Right forelimb (tissue), 1 donor: ENCODE data around the gene ARAP2.
A peak's percentile ranks its signal among the peaks of the same experiment; 100 is the strongest.

Experiments
- DNase-seq: peaks from one replicate; pipeline ENCODE4 v3.0.0-alpha.2; 2018

Gene ARAP2

GRCh38 chr4:36244257-36245082 lies at the start of gene ARAP2:
ARAP2 (minus strand) TSS chr4:36244514; CDS start chr4:36229486, 15,028 bp downstream.
- peak; percentile 56 for DNase-seq

GRCh38 chr4:36292556-36293188 lies 48.4 kb upstream of the ARAP2 start:
- DNase-seq = no peak

GRCh38 chr4:36290641-36291040 lies 46.3 kb upstream of the ARAP2 start:
- no peak for DNase-seq

- DNase-seq = no peak
Measured at GRCh38 chr4:36288731-36289426, 44.6 kb upstream of the ARAP2 start.

- DNase-seq = no peak
Measured at GRCh38 chr4:36286481-36286871, 42.2 kb upstream of the ARAP2 start.

GRCh38 chr4:36285784-36286480 lies 41.6 kb upstream of the ARAP2 start:
- DNase-seq = no peak

- no peak for DNase-seq
Measured at GRCh38 chr4:36283912-36284465, 39.7 kb upstream of the ARAP2 start.

- no peak for DNase-seq
Measured at GRCh38 chr4:36282503-36283030, 38.3 kb upstream of the ARAP2 start.

GRCh38 chr4:36281384-36282106 lies 37.2 kb upstream of the ARAP2 start, which contains the start of gene DTHD1:
DTHD1 (plus strand) TSS chr4:36281616; CDS start chr4:36281759, 143 bp downstream.
- no peak for DNase-seq

GRCh38 chr4:36280555-36280954 lies 36.2 kb upstream of the ARAP2 start:
- no peak for DNase-seq

GRCh38 chr4:36278789-36279188 lies 34.5 kb upstream of the ARAP2 start:
- DNase-seq = no peak

- DNase-seq = no peak
Measured at GRCh38 chr4:36277533-36277932, 33.2 kb upstream of the ARAP2 start.

GRCh38 chr4:36274158-36274557 lies 29.8 kb upstream of the ARAP2 start:
- no peak for DNase-seq

- DNase-seq = no peak
Measured at GRCh38 chr4:36273276-36273675, 29.0 kb upstream of the ARAP2 start.

- DNase-seq = no peak
Measured at GRCh38 chr4:36269533-36270173, 25.3 kb upstream of the ARAP2 start.

GRCh38 chr4:36269101-36269500 lies 24.8 kb upstream of the ARAP2 start:
- DNase-seq = no peak

- no peak for DNase-seq
Measured at GRCh38 chr4:36267486-36268268, 23.4 kb upstream of the ARAP2 start.

- no peak for DNase-seq
Measured at GRCh38 chr4:36264207-36264826, 20.0 kb upstream of the ARAP2 start.

GRCh38 chr4:36260731-36261130 lies 16.4 kb upstream of the ARAP2 start:
- DNase-seq = no peak

GRCh38 chr4:36256398-36256891 lies 12.1 kb upstream of the ARAP2 start:
- peak; percentile 46 for DNase-seq
